GM10266 (cell line): Measurements from ENCODE around the gene FHAD1.

ENCODE experiments used
- DNase-seq: peaks from one replicate; pipeline ENCODE4 v3.0.0; 2012; ENCODE audit errors: extremely low spot score
- CTCF ChIP-seq: IDR thresholded peaks from 2 replicates; pipeline ENCODE4 v1.5.1; 2012; ENCODE audit warnings: mild to moderate bottlenecking, low read depth; ENCODE audit not compliant: control insufficient read depth, insufficient read depth; ENCODE audit errors: missing control alignments

Gene FHAD1

GRCh38 chr1:15246960-15247614 is at the start of gene FHAD1:
TSS of gene FHAD1 (plus strand) at chr1:15247223. CDS start at chr1:15251785, 4,562 bp downstream.
- peak; percentile 78 for DNase-seq

GRCh38 chr1:15197591-15198447 is 49.2 kb upstream of the FHAD1 start:
- TF ChIP-seq CTCF, result no peak
- no peak for DNase-seq

More at GRCh38 chr1:15246960-15247614, at the start of gene FHAD1:
- no peak for TF ChIP-seq CTCF

GRCh38 chr1:15198684-15199083 is 48.3 kb upstream of the FHAD1 start:
- DNase-seq, result no peak
- TF ChIP-seq CTCF, result no peak

GRCh38 chr1:15201221-15201620 is 45.8 kb upstream of the FHAD1 start:
- no peak for TF ChIP-seq CTCF
- no peak for DNase-seq

- no peak for DNase-seq
- TF ChIP-seq CTCF, result no peak
These were observed 45.0 kb upstream of the FHAD1 start for GRCh38 chr1:15201849-15202551.

- DNase-seq, result no peak
- no peak for TF ChIP-seq CTCF
These were observed 42.1 kb upstream of the FHAD1 start for GRCh38 chr1:15204931-15205330.
